HG02571 (cell line): ENCODE results near the gene SOX6.

Experiments used
- ATAC-seq: cut with Tn5 transposase; IDR thresholded peaks from one replicate; pipeline ENCODE4 v1.9.1; 2021; ENCODE audit warnings: mild to moderate bottlenecking, moderate library complexity; ENCODE audit not compliant: unreplicated experiment

Gene SOX6

GRCh38 chr11:16322190-16322589 is 34.2 kb downstream of the SOX6 start:
- ATAC-seq = no peak

- ATAC-seq = no peak
These were observed 35.2 kb downstream of the SOX6 start for GRCh38 chr11:16321148-16321547.

- no peak for ATAC-seq
These were observed 38.0 kb downstream of the SOX6 start for GRCh38 chr11:16318320-16318719.

GRCh38 chr11:16317712-16318111 is 38.6 kb downstream of the SOX6 start:
- ATAC-seq = no peak

- ATAC-seq = no peak
These were observed 42.5 kb downstream of the SOX6 start for GRCh38 chr11:16313846-16314245.

GRCh38 chr11:16312233-16312765 is 44.0 kb downstream of the SOX6 start:
- ATAC-seq = no peak

GRCh38 chr11:16311831-16312230 is 44.5 kb downstream of the SOX6 start:
- ATAC-seq = no peak

- ATAC-seq = no peak
These were observed 45.4 kb downstream of the SOX6 start for GRCh38 chr11:16310943-16311342.

GRCh38 chr11:16309226-16309625 is 47.1 kb downstream of the SOX6 start:
- no peak for ATAC-seq

GRCh38 chr11:16301462-16301861 is 54.9 kb downstream of the SOX6 start:
- ATAC-seq = no peak

GRCh38 chr11:16299884-16300782 is 56.2 kb downstream of the SOX6 start:
- no peak for ATAC-seq

- ATAC-seq = no peak
These were observed 57.0 kb downstream of the SOX6 start for GRCh38 chr11:16299390-16299789.

GRCh38 chr11:16297332-16297731 is 59.0 kb downstream of the SOX6 start:
- ATAC-seq = no peak

GRCh38 chr11:16296273-16296672 is 60.1 kb downstream of the SOX6 start:
- ATAC-seq = no peak

- ATAC-seq = no peak
These were observed 60.8 kb downstream of the SOX6 start for GRCh38 chr11:16295592-16295991.

- no peak for ATAC-seq
These were observed 63.1 kb downstream of the SOX6 start for GRCh38 chr11:16293204-16293681.

GRCh38 chr11:16292167-16292859 is 64.0 kb downstream of the SOX6 start:
- ATAC-seq = no peak

- ATAC-seq = no peak
These were observed 64.6 kb downstream of the SOX6 start for GRCh38 chr11:16291729-16292128.

GRCh38 chr11:16289541-16289940 is 66.8 kb downstream of the SOX6 start:
- no peak for ATAC-seq

GRCh38 chr11:16287630-16288280 is 68.6 kb downstream of the SOX6 start:
- ATAC-seq = no peak

GRCh38 chr11:16286095-16286494 is 70.3 kb downstream of the SOX6 start:
- no peak for ATAC-seq
